ENCODE data around the gene HMCN2.

- TF ChIP-seq CTCF (IDR thresholded peaks at IDR 0.05) (no peak), POLR2A (IDR thresholded peaks at IDR 0.05) (no peak)
These were observed 149.6 kb downstream of the HMCN2 start for GRCh38 chr9:130414910-130415746.

Measured in uterus (tissue), 2 donors.